NCI-H526 treated with DMSO at 0.1 percent for 48 hours (cell line): ENCODE data around the gene C7orf57.
A peak's percentile ranks its signal among the peaks of the same experiment; 100 is the strongest.

ENCODE experiments used
- DNase-seq: peaks from one replicate; lab custom pipeline; 2025; lab: John Stamatoyannopoulos, UW

The C7orf57 gene

GRCh38 chr7:48109848-48110663 is 74.7 kb downstream of the C7orf57 start:
- peak; percentile 16 for DNase-seq

DNA sequence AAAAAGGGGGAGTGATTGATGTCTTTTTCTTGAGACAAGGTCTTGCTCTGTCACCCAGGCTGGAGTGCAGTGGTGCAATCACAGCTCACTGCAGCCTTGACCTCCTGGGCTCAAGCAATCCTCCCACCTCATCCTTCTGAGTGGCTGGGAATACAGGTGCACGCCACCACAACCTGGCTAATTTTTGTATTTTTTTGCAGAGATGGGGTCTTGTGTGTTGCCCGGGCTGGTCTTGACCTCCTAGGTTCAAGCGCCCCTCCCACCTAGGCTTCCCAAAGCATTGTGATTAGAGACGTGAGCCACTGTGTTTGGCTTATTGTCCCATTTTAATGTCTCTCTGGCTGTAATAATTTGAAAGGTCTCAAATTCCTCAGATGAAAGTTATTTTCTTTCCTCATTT is 75.5 kb downstream of the C7orf57 start:
- DNase-seq = no peak
